ENCODE data around the gene CDK5RAP2.

GRCh38 chr9:120421977-120422376 is 158.0 kb downstream of the CDK5RAP2 start:
- TF ChIP-seq POLR2A (IDR thresholded peaks at IDR 0.05) (no peak), POLR2AphosphoS5 (IDR thresholded peaks at IDR 0.05) (no peak)

All from spleen (tissue), 3 donors.